GM19468 (cell line): ENCODE data around the gene MAML3.

Source experiments
- ATAC-seq: cut with Tn5 transposase; IDR thresholded peaks from one replicate; pipeline ENCODE4 v1.9.1; 2021; ENCODE audit warnings: mild to moderate bottlenecking, moderate library complexity, moderate number of reproducible peaks; ENCODE audit not compliant: unreplicated experiment; ENCODE audit errors: extremely low read depth

MAML3 gene

DNA sequence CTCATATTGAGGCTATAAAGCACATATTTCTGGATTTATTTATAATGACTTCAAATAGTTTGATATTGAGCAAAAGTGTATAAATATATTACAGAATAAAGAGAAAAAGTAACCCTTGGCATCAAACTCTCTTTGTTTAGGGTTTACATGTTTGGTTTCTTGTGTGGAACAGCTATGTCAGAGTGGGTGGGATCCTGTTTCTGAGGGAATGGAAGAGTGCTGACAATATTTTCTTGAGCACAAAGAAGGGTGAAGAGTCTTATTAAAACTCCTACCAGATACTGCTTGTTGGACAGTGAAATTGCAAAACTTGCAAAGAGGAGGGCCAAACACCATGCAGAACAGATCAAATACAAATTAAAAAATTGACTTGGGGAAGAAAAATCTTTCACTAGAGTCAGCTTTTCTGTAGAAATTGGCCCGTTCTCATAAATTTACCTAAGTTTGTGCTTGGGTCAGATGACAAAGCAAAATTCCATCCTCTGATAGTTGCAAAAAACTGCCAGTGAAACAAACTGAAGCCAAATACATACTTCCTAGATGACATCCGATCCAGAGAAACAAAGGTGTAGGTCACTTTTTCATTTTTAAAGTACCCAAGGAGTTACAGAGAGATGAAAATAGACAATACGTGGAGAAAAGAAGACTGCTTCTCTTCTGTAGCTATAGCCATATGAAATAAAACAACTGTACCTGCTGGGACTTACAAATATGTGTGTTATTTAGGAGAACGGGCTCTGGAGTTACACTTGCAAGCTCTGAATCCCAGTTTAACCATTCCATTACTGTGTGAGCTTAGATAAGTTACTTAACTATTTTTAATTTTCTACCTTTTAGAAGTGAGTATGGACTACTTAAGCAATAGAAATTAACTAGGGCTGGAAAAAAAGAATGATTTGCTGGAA lies 133.3 kb downstream of the MAML3 start:
- ATAC-seq = no peak

DNA sequence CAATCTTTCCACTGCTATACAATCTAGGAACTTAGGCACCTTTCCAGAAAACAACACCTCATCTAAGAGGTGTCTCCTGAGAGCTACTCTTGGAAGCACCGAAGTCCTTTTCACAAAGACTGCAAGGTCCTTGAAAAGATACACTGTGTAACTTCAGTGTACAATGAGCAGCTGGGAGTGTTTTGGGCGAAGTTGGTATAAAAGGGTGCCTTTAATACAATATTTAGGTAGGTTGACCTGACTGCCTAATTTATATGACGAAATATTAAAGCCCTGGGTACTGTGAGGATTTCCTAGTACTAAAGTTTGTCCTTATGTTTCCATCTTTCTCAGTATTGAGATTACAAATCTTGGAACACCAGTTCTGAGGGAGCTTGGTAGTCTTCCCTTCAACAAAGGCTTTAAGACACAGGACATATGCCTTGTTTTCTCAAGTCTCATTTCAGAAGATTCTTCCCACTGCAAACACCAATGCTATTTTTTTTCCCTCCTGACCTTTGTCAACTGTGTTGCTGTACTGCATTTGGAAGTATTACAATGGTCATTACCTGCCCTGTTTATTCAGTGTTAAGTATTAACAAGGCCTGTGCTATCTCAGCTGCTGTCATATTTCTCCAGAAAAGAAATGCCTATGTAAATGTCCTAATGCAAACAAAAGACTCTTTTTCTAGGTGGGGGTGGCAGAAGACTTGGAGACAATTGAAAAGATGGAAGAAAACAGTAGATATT lies 134.2 kb downstream of the MAML3 start:
- ATAC-seq = no peak

DNA sequence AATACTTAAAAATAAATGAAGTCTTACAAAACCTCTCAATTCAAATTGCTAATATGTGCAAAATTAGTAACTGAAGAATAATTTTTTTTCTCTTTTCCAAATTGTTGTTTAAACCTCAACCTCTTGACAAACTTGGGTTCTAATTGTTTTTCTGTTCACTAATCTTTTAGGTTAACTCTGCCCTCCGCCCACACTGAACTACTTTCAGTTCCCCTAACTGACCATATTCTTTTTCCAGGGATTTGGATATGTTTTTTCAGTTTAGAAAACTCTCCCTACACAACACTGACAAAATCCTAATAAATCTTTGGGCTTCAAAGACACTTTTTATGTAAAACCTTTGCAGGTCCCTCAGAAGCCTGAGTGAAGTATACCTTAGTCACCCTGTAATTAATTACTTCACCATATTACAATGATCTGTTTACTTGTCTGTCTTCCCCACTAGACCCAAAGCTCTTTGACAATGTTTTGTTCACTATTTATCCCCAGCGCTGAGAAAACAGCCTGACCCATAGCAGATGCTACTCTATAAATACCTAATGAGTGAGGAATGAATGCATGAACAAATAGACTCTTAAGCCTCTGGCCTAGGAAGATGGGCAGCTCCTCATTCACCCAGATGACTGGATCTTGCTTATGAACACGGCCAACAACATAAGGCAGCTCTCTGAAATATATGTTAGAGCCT lies 134.9 kb downstream of the MAML3 start:
- ATAC-seq = no peak

DNA sequence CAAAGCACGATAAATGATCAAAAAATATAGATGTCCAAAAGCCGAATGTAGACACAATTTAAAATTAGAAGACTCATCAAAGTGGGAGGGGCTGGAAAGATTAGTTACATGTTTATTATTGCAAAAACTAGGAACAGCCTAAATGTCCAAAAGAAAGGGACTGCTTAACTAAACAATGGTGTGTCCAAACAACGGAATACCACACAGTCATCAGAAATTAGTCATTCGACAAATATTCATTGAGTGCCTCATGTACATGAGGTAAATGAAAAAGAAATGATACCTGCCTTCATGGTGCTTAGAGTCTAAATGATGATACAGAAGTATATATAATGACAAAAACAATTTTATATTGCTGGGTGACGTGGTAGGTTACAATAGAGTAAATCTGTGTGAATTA lies 139.7 kb downstream of the MAML3 start:
- no peak for ATAC-seq

DNA sequence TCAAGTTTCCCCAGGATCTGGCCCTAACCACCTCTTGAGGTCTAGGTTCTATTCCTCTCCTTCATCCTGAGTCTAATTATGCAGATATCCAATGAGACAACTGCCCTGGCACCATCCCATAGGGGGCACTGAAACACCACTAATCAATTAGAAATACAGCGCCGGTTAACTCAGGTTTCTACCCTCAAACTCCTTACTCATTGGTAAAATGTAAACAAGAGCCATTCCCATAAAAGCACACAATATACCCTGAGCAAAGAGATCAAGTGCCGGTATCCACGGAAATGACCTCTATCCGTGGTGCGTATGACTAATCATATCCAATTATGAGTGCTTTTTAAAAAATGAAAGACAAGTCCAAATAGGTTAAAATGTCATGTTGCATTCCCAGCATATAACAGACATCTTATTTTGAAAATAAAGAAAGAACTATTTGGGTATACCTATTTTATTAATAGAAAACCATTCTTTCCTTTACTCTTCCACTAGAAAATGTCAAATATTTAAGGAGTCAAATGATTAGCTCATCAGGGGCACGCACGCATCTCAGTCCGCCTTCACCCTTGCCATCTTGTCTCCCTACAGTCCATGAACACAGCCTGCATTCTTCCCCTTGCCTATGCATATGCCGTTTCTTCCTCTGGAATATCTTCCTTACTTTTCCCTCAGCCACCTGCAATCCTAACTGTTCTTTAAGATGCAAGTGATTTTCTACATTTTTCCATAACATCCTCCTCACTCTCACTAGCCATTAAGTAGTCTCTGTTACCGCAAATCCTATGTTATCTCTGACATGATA lies 141.1 kb downstream of the MAML3 start:
- ATAC-seq = no peak

DNA sequence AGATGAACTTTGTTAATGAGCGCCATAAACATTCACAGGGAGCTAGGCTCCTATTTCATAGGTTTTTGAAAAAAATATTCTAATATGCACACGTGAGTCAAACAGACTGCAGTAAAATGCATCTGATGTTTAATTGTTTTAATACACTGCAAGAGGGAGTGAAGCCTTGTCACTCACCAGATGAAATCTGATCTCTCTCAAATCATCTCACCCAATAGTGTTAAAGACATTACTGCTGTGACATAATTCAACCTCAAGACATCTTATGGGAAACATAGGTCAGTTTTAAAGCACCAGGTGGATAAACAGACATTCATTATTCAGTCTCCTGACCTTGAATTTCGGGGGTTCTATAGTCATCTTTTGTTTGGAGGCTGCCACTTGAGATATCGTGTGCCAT lies 148.3 kb downstream of the MAML3 start:
- ATAC-seq = no peak

DNA sequence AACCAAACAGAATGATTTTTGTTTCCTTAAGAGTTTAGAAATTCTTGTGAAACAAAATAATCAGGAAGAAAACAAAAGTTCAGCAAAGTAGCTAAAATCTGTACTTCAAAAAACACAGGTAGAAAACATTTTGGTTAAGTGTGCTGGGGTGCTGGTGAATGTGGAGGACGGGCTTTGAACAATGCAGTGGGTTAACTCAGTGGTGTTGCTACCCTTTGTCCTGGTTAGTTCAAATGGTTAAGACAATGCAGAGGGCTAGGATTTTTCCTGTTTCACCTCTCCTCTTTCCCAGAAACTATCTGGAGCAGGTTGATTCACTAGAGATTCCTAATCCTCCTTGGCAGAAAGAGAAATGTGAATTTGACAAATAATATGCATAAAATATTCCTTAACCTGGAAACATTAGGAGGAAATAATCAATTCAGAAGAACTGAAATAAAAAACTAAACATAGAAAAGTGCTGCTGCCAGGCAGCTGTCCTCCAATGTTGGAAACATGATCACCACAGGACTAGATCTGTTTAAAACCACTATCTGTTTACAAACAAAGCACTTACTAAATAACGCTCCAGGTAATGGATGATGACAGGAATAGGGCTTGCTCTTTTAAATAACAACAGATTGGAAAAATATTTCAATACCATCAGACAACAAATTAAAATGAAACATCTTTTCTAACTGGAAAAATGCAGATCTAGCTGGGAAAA lies 148.9 kb downstream of the MAML3 start:
- ATAC-seq = no peak

DNA sequence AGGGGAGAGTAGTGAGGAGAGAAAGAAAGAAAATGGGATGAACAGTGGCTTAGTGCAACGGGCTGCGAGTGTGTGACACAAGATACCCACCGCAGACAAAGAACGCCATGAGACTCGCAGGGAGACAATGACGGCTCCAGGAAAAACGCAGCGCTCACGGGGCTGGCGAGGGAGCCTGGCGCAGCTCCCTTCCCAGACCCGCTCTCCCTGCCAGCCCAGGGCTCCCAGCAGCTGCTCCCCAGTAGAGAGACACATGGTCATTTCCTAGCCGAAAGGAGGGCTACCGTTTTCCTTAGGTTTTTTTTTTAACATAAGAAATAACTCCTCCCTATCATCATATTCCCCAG lies 149.5 kb downstream of the MAML3 start:
- ATAC-seq = no peak

DNA sequence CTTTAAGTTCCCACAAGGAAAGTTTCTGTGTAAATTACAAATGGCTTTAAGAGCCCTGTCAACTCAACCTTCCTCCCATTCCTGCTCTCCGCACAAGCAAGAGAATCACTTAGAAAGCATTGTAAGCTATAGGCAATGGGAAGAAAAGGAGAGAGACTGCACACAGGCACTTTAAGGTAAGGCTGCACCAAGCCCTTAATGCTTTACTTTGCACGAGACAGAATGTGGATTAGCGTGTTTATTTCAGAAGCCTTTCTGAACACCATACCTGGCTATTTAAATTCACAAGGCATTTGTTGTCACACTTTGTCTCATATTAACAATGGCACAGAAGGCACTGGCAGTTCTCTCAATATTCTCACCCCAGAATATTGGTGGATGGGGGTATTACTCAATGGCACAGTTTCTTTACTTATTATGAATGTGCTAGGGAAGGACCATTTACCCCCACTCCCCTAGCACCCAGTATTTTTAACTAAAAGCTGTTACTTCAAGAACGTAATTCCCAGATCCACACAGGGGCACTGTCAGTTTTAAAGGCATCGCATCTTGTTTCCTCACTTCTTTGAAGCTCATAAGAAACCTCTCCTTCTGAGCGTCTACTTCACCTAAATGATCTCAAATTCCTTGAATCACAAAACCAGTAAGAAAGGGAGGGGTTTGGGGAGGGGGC lies 150.0 kb downstream of the MAML3 start:
- no peak for ATAC-seq

DNA sequence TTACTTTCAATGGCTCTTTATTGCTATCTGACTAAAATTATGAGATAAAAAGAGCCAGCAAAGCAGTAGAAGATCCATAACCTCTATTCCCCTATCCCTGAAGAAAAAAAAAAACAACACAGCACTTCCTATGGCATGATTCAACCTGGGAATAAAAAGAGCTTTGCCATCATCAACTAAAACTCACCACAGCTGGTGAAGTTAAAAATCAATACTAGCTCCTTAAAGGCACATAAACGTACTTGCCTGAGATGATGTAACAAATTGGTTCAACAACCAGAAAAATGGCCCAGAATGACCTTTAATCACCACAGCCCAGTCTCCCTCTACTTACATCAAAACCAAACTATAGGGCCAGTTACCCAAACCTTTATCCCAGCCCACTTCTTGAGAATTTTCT lies 153.8 kb downstream of the MAML3 start:
- ATAC-seq = no peak

DNA sequence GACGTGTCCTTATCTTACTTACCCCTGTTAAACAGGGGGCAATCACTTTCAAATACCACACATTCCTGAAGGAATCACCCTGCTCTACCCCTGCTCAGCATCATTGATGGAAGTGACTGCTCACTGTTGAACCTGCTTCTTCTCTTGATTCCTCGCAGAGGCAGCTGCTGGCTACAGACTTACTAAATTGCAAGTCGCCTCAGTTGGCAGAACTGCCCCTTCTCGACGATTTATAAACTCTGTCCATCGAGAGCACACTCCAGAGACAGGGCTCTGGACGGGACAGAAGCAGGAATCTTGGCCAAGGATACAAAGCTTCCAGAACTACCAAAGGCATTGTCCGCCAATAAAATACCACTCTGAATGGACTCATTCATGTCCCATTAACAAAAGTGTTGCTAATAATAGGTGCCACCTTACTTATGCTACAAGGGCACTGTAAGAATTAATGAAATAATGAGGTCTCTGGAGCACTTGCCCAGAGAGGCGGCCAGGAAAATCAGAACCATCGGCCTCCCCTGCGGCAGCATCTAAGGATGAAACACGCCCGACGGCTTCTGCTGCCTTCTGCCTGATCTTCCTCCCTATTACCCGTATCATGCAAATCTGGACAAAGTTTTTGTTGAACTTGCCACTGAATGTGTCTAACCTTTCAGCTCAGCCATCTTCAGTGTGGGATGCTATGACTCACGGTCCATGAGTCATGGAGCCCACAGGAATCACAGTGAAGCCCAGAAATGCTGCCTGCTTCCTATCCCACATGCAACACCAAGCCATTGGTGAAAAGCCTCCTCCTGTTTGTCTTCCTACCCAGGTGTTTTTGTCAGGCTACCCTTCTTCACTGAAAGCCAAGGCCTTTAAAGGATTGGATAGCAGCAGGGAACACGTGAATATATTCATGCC lies 164.9 kb downstream of the MAML3 start:
- ATAC-seq = no peak

DNA sequence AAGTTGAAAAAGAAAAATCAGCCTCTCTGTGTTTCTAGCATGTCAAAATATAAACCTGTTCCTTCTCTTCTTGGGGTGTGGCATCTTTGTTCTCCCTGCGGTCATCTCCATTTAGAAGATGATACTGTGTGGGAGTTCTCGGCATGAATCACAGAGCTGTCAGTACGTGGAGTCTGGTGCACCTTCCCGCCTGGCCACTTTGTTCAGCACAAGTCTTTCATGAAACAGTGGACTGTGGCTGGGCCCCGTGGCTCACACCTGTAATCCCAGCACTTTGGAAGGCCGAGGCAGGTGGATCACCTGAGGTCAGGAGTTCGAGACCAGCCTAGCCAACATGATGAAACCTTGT lies 166.5 kb downstream of the MAML3 start:
- ATAC-seq = no peak

DNA sequence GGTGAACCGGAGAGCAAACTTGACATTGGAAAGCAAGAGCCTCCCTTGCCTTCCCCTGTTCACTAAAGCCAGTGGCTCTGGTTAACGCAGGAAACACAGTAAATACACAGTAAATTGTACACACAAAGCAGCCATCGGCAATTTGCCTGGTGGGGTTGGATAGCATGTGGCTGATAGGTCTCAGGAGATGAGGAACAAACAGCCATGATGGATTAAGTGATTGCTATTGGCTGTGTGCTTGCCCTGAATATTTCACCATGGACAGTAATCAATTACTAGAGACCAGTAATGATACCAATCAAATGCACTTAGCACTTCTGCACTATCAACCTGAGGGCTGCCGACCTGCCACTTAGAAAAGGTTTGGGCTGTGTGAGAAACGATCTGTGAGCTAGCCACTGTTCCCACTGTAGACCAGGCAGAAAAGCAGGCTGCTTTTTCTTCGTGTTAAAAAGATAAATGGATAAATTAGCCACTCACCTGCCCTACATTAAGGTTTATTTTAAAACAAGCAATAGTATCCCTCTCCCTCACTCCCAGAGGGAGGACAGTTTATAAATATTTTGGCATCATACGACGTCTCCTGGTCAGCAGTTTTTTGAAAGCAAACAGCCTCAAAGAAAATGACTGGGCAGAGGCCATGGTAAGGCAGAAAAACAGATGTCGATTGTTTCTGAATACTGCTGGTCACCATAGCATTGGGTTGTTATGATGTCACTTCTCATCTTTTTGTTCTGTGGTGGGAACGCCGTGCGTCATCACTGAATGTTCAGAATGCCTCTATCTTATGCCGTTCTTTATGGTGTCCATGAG lies 167.1 kb downstream of the MAML3 start:
- no peak for ATAC-seq

DNA sequence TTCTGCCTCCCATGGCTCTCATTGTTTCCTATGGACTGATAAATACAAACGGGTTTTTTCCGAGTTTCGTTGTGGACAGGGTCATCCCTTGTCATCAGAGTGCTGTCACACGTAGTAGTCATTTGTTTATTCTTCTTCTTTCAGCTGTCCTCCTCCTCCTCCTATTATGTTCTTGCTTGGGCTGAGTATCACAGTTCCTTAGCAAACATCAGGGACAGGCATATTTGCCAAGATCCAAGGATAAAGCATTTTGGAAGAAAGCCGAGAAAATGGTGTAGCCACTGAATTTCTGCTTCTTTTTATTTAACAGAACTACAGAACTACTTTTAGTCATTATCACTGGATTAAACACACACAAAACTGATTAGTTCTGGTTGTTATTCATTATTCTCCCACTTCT lies 167.9 kb downstream of the MAML3 start:
- ATAC-seq = no peak

DNA sequence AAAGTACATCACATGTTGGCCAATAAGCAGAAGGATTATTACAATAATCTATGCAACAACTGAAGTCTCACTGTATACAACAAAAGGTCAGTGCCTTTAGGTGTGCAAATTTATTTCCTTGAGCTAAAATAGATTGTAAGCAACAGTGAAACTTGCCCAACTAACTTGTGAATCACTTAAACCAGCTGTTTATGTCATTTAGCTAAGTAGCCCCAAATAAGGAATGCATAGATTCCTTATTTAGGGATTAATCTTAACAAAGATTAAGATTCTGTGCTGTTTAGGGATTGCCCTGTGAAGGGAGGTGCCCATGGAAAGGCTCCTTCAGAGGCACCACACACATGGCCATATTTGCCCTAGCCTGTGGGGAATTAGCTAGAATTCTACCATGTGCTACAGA lies 168.6 kb downstream of the MAML3 start:
- no peak for ATAC-seq

DNA sequence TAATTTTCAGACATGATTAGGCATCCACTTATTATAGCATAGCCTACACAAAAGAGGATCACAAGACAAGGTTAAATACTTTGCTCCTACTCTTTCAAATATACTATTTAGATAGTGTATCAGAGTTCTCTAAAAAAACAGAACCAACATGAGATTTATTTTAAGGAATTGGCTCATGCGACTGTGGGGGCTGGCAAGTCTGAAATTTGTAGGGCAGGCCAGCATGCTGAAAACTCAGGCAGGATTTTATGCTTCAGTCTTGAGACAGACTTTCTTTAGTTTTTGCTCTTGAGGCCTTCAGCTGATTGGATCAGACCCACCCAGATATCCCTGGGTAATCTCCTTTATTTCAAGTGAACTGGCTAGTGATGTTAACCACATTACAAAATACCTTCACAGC lies 169.5 kb downstream of the MAML3 start:
- no peak for ATAC-seq

DNA sequence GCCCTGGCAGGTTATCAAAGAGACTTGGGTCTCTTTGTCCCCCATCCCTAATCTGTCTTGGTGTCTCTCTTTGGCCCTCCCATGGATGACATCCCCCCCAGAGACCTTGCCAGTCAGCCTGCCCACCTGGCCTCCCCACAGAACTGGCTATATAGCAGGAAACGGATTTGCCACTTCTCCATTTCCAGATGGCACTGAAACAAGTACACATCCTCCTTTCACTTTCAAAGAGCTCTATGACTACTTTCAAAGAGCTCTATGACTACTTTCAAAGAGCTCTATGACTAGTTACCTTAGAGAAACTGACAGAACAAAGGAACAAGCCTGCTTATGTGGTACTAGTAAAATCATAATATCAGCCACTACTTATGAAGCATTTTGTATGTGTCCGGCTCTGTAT lies 175.3 kb downstream of the MAML3 start:
- ATAC-seq = peak; percentile 95
